Body of pancreas (tissue), 4 donors: Measurements from ENCODE around the gene FAM222B. TPM values are rescaled to one million over a fixed set of nuclear protein-coding genes. Genes with fewer than 3 reads are reported as not detected.
"Not testable (repeated sequence)": the region's sequence is repeated elsewhere in the genome, so short reads cannot be mapped to it uniquely, and the experiment has no call there.

Experiments used
- ATAC-seq: fragments of 150-250 bp; one replicate; pipeline ENCODE4 v1.9.1; 2016
- DNase-seq, 4 donors: peaks; one replicate each; pipeline ENCODE4 v3.0.0-alpha.2; 2019
- H3K27ac ChIP-seq, 4 donors: fragments of 200-600 bp; sonication (generic); 1 replicate in 3 of 4; 2 replicates in 1 of 4; pipeline versions ENCODE4 v1.5.1 to v1.6.1; 2016 to 2019; ENCODE audit warnings: mild to moderate bottlenecking in 1 of 4, mixed read lengths in 1 of 4, moderate library complexity in 1 of 4
- H3K27me3 ChIP-seq, 2 donors: fragments of 200-600 bp; sonication (generic); one replicate each; pipeline ENCODE4 v1.6.0; 2016; ENCODE audit warnings: mild to moderate bottlenecking in 1 of 2
- H3K36me3 ChIP-seq, 2 donors: fragments of 200-600 bp; sonication (generic); replicated peaks in 1 of 2; 2 replicates each; pipeline ENCODE4 v1.5.1; 2016; ENCODE audit warnings: low read depth in 2 of 2; ENCODE audit not compliant: insufficient read depth in 1 of 2
- H3K4me1 ChIP-seq: fragments of 200-600 bp; sonication (generic); one replicate; pipeline ENCODE4 v1.6.0; 2016
- H3K4me3 ChIP-seq, 2 donors: fragments of 200-600 bp; sonication (generic); 1 replicate in 1 of 2; 2 replicates in 1 of 2; pipeline ENCODE4 v1.5.1; 2016 to 2019
- H3K9me3 ChIP-seq, 3 donors: fragments of 200-600 bp; sonication (generic); 1 replicate in 2 of 3; 2 replicates in 1 of 3; pipeline ENCODE4 v1.5.1; 2016
- POLR2A ChIP-seq, 3 donors: fragments of 450-650 bp; IDR thresholded peaks; one replicate each; pipeline ENCODE4 v1.6.1; 2016; ENCODE audit warnings: antibody characterized with exemption in 3 of 3, mild to moderate bottlenecking in 2 of 3
- WGBS, 2 donors: methylation state at CpG; one replicate each; pipeline ENCODE4 v1.1.5; 2017; 5-methylcytosine and 5-hydroxymethylcytosine counted together
- intact Hi-C: fragments of 100-400 bp; cut with DNase I; formaldehyde crosslinking; loops from one replicate; pipeline ENCODE4 v1.15.1; 2023
- total RNA-seq, 2 donors: library from RNA; depleted of rRNA; stranded (reverse); fragments of >200 nt; gene quantifications; one replicate each; pipeline ENCODE4 v1.1.0, GENCODE V29; 2016
- TF ChIP-seq, protein P1 (sequence below), 7 experiments: fragments of 450-650 bp in 4 of 7; fragments of 200-600 bp in 3 of 7; sonication (generic) in 3 of 7; IDR thresholded peaks; one replicate each; pipeline ENCODE4 v1.5.1; 2016 to 2019; ENCODE audit warnings: antibody characterized with exemption in 7 of 7

FAM222B gene
- total RNA-seq, 2 donors from 2014 or later, result 9.9 to 15.3 TPM

DNA sequence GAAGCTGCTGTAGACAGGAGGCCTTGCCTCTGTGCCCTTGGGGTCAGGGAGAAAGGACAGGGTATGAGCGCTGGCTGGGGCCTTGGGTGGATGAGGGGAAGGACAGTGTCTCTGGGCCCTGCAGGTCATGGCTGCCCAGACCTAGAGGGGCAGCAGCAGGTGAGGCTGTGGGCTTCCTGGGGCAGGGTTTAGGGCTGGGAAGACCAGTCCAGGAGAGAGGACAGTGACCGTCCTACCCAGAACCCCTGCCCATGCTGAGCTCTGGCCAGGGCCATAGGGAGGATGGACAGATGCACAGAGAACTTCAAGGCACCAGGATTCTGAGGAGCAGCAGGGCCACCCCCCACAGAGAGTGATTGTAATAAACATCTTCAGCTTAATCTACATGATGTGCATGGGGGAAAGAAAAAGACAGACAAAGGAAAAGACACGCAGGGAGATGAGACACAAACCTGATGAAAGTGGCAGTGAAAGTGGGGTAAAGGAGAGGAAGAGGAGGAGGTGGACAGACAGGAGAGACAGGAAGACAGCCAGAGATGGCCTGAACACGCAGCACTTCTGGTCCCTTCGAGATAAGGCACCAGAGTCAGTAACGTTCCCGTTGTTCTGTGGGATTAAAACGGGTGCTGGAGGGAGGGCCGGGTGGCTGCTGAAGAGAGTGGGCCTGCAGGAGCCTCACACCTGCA is 37.4 kb upstream of the FAM222B start:
- no peak for TF ChIP-seq POLR2A (IDR thresholded peaks at IDR 0.05)
- TF ChIP-seq, protein P1, sequence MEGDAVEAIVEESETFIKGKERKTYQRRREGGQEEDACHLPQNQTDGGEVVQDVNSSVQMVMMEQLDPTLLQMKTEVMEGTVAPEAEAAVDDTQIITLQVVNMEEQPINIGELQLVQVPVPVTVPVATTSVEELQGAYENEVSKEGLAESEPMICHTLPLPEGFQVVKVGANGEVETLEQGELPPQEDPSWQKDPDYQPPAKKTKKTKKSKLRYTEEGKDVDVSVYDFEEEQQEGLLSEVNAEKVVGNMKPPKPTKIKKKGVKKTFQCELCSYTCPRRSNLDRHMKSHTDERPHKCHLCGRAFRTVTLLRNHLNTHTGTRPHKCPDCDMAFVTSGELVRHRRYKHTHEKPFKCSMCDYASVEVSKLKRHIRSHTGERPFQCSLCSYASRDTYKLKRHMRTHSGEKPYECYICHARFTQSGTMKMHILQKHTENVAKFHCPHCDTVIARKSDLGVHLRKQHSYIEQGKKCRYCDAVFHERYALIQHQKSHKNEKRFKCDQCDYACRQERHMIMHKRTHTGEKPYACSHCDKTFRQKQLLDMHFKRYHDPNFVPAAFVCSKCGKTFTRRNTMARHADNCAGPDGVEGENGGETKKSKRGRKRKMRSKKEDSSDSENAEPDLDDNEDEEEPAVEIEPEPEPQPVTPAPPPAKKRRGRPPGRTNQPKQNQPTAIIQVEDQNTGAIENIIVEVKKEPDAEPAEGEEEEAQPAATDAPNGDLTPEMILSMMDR (IDR thresholded peaks at IDR 0.05), result no peak
- Histone ChIP-seq H3K9me3 (no peaks in the 10 kb centered on the region), H3K4me3 (no peak overlapping the region), H3K27ac (no peak overlapping the region), H3K27me3 (no peaks in the 10 kb centered on the region), H3K4me1 (no peaks in the 10 kb centered on the region), H3K36me3 (peaks cover 11 to 24% of the 10 kb centered on the region in 2 donors)
- intact Hi-C loops, result no loop called here
- 71 to 81% methylated on average over 9 of the region's 9 CpGs for WGBS, 2 donors
- DNase-seq, result no peak
- ATAC-seq, result no peak

DNA sequence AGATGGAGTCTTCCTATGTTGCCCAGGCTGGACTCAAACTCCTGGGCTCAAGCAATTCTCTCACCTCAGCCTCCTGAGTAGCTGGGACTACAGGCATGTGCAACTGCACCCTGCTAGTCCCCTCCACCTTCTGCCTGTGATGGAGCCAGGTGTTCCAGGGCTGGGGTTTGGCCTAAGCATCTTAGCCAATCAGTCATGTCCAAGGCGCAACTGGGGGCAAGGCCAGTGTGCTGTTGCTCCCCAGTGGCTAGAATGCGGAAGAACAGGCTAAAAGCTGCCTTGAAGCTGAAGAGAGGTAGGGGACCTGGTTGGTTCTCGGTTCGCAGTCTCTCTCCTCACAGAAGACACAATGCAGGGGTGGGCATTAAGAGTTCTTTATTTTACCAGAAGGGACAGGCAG is 36.4 kb upstream of the FAM222B start:
- Histone ChIP-seq H3K36me3 (peaks cover 11 to 22% of the 10 kb centered on the region in 2 donors), H3K27me3 (no peaks in the 10 kb centered on the region), H3K4me1 (no peaks in the 10 kb centered on the region), H3K27ac (no peak overlapping the region), H3K9me3 (no peaks in the 10 kb centered on the region), H3K4me3 (no peak overlapping the region)
- intact Hi-C loops, result no loop called here
- peak in 3 of 4 donors; percentile 19 to 43 (median 38) for DNase-seq
- peak; percentile 47 for ATAC-seq
- WGBS, 2 donors, result 65 to 68% methylated on average over 4 of the region's 4 CpGs
- TF ChIP-seq POLR2A (IDR thresholded peaks at IDR 0.05), result no peak
- TF ChIP-seq, protein P1 (IDR thresholded peaks at IDR 0.05), result peak in 5 of 7 experiments; percentile 10 to 38 (median 26)

DNA sequence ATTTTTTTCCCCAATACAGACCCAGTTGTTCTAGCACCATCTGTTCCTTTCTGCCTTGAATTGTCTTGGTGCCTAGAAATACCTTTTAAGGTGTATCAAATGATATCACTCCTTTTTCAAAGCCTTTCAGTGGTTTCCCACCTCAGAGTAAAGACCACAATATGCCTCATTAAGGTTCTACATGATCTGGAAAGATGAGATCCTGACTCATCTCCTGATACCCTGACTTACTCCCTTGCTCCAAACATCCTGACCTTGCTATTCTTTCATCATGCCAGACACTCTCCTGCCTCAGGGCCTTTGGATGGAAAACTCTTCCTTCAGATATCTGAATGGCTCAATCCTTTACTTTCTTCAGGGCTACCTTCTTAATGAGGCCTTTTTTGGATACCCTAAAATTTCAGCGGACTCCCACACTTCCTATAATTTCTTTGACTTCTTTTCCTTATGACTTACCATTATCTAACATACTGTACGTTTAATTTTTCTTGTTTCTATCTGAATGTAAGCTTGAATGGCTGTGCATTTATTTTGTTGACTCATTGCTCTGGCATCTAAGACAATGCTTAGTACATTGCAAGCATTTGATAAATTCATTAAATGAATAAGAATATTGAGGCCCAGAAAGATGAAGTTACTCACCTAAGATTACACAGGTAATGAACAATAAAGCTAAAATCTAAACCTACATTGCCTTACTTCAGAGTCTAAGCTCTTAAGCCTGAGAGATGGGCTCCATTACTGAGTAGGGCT is 35.7 kb upstream of the FAM222B start:
- WGBS, 2 donors, result 87 to 88% methylated on average over 2 of the region's 2 CpGs
- H3K4me3 ChIP-seq, result no peak overlapping the region
- intact Hi-C loops, result no loop called here
- H3K4me1 ChIP-seq, result no peaks in the 10 kb centered on the region
- DNase-seq, result no peak
- no peaks in the 10 kb centered on the region for H3K27me3 ChIP-seq
- no peaks in the 10 kb centered on the region for H3K9me3 ChIP-seq
- H3K36me3 ChIP-seq, result peaks cover 11 to 22% of the 10 kb centered on the region in 2 donors
- H3K27ac ChIP-seq, result no peak overlapping the region
- TF ChIP-seq, protein P1 (IDR thresholded peaks at IDR 0.05), result no peak
- no peak for TF ChIP-seq POLR2A (IDR thresholded peaks at IDR 0.05)
- ATAC-seq, result no peak

DNA sequence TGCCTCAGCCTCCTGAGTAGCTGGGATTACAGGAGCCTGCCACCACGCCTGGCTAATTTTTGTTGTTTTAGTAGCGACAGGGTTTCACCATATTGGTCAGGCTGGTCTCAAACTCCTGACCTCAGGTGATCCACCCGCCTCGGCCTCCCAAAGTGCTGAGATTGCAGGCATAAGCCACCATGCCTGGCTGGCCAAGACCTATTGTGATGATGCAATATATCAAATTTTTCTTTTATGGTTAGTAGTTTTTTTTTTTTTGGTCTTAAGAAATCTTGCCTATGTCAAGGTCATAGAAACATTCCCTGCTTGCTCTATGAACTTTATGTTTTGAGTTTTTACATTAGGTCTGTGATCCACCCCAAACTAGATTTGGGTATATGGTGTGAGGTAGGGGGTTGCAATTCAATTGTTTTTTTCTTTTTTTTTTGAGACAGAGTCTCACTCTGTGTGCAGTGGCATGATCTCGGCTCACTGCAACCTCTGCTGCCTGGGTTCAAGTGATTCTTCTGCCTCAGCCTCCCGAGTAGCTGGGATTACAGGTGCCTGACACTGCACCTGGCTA is 34.6 kb upstream of the FAM222B start:
- intact Hi-C loops, DNase-seq: not testable (repeated sequence)

GRCh38 chr17:28875848-28876550 is 33.4 kb upstream of the FAM222B start:
- ATAC-seq (no peak), DNase-seq (no peak)

More for the DNA sequence above, 34.6 kb upstream of the FAM222B start:
- H3K36me3 ChIP-seq, result peaks cover 11 to 18% of the 10 kb centered on the region in 2 donors
- ATAC-seq, H3K9me3 ChIP-seq, H3K4me1 ChIP-seq, H3K27me3 ChIP-seq, H3K4me3 ChIP-seq, H3K27ac ChIP-seq: not testable (repeated sequence)
- 91 to 92% methylated on average over 6 of the region's 6 CpGs for WGBS, 2 donors

More at GRCh38 chr17:28875848-28876550, 33.4 kb upstream of the FAM222B start:
- TF ChIP-seq POLR2A (IDR thresholded peaks at IDR 0.05), result no peak
- TF ChIP-seq, protein P1 (IDR thresholded peaks at IDR 0.05), result no peak
- Histone ChIP-seq H3K9me3 (no peaks in the 10 kb centered on the region), H3K27me3 (no peaks in the 10 kb centered on the region), H3K36me3 (peaks cover 2 to 7% of the 10 kb centered on the region in 2 donors), H3K27ac (no peak overlapping the region), H3K4me1 (no peaks in the 10 kb centered on the region), H3K4me3 (no peak overlapping the region)
- intact Hi-C loops, result no loop called here
- WGBS, 2 donors, result 13 to 26% methylated on average over 1 of the region's 1 CpG
